ENCODE data around the gene LSM3.
A peak's percentile ranks its signal among the peaks of the same experiment; 100 is the strongest.
"Not testable (repeated sequence)": the region's sequence is repeated elsewhere in the genome, so short reads cannot be mapped to it uniquely, and the experiment has no call there.

The LSM3 gene

GRCh38 chr3:14222900-14223594 is 44.4 kb downstream of the LSM3 start:
- Mint-ChIP-seq H3K4me1 (peaks cover 7 to 8% of the 10 kb centered on the region in 2 donors), H3K27ac (peak overlapping the region; percentile 34), H3K27me3 (peaks cover 20 to 35% of the 10 kb centered on the region in 2 donors), H3K36me3 (peaks cover 1 to 9% of the 10 kb centered on the region in 2 donors), H3K4me3 (no peak overlapping the region), H3K9me3 (peaks cover 10 to 21% of the 10 kb centered on the region in 2 donors)
- ATAC-seq (replicated peaks) (peak; percentile 39 to 76), DNase-seq (no peak)

- peaks cover 10 to 21% of the 10 kb centered on the region in 2 donors for H3K9me3 Mint-ChIP-seq
- H3K36me3 Mint-ChIP-seq: peaks cover 1 to 9% of the 10 kb centered on the region in 2 donors
- H3K27ac Mint-ChIP-seq: no peak overlapping the region
- ATAC-seq (replicated peaks): peak; percentile 46 to 73
- H3K4me3 Mint-ChIP-seq: no peak overlapping the region
- H3K4me1 Mint-ChIP-seq: peaks cover 7 to 8% of the 10 kb centered on the region in 2 donors
- H3K27me3 Mint-ChIP-seq: peaks cover 20 to 40% of the 10 kb centered on the region in 2 donors
- DNase-seq: no peak
These were observed 45.0 kb downstream of the LSM3 start for GRCh38 chr3:14223595-14223994.

GRCh38 chr3:14224895-14225294 is 46.3 kb downstream of the LSM3 start:
- no peak for ATAC-seq (replicated peaks)
- H3K36me3 Mint-ChIP-seq: peaks cover 1 to 9% of the 10 kb centered on the region in 2 donors
- H3K4me1 Mint-ChIP-seq: peaks cover 7 to 8% of the 10 kb centered on the region in 2 donors
- peaks cover 20 to 36% of the 10 kb centered on the region in 2 donors for H3K27me3 Mint-ChIP-seq
- peaks cover 8 to 20% of the 10 kb centered on the region in 2 donors for H3K9me3 Mint-ChIP-seq
- no peak for DNase-seq
- no peak overlapping the region for H3K4me3 Mint-ChIP-seq
- H3K27ac Mint-ChIP-seq: no peak overlapping the region

DNA sequence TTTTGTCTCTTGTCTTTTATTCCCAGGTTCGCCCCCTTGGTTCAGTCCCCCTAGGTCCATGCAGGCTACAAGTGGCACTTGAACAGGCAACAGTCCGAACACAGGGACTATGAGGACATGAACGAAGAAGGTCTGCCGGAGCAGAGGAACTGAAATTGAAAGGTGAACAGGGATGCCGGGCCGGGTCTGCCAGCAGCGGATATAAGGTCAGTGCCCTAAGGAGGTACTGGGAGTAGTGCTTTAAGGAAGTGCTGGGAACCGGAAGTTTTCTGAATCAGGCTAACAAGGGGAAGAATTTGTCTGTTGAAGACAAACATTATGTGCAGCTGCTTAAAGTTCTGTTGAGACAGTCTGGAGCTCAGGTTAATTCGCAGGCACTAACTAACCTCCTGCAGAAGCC is 46.8 kb downstream of the LSM3 start:
- no peak for DNase-seq
- H3K27ac Mint-ChIP-seq: peak overlapping the region; percentile 56
- no peak for ATAC-seq (replicated peaks)
- peaks cover 5 to 16% of the 10 kb centered on the region in 2 donors for H3K9me3 Mint-ChIP-seq
- H3K36me3 Mint-ChIP-seq: peaks cover 1 to 9% of the 10 kb centered on the region in 2 donors
- H3K27me3 Mint-ChIP-seq: peaks cover 20 to 32% of the 10 kb centered on the region in 2 donors
- H3K4me1 Mint-ChIP-seq: peaks cover 7 to 8% of the 10 kb centered on the region in 2 donors
- no peak overlapping the region for H3K4me3 Mint-ChIP-seq

DNA sequence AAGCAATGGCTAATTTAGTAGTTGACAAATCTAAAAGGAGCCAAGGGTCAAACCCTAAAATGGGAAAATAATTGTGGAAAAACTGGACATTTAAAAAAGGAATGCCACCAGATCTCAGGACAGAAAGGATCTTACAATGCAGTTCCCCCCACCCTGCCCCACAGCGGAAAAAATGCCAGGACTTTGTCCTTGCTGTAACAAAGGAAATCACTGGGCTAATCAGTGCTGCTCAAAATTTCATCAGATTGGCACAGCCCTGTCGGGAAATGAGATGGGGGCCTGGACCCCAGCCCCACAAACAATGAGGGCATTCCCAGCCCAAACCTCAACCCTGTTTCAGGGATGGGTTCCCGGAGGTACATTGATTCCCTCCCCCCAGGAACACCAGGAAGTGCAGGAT is 47.7 kb downstream of the LSM3 start:
- H3K4me3 Mint-ChIP-seq; H3K36me3 Mint-ChIP-seq; H3K9me3 Mint-ChIP-seq; ATAC-seq (replicated peaks); H3K27ac Mint-ChIP-seq; H3K4me1 Mint-ChIP-seq; DNase-seq: not testable (repeated sequence)
- peaks cover 21 to 34% of the 10 kb centered on the region in 2 donors for H3K27me3 Mint-ChIP-seq

- Mint-ChIP-seq H3K4me3 (no peak overlapping the region), H3K4me1 (peaks cover 4 to 9% of the 10 kb centered on the region in 2 donors), H3K27me3 (peaks cover 31 to 43% of the 10 kb centered on the region in 2 donors), H3K9me3 (peaks cover 0 to 1% of the 10 kb centered on the region in 2 donors), H3K27ac (no peak overlapping the region), H3K36me3 (peaks cover 2 to 3% of the 10 kb centered on the region in 2 donors)
- DNase-seq (no peak), ATAC-seq (replicated peaks) (no peak)
These were observed 49.2 kb downstream of the LSM3 start for GRCh38 chr3:14227856-14228255.

DNA sequence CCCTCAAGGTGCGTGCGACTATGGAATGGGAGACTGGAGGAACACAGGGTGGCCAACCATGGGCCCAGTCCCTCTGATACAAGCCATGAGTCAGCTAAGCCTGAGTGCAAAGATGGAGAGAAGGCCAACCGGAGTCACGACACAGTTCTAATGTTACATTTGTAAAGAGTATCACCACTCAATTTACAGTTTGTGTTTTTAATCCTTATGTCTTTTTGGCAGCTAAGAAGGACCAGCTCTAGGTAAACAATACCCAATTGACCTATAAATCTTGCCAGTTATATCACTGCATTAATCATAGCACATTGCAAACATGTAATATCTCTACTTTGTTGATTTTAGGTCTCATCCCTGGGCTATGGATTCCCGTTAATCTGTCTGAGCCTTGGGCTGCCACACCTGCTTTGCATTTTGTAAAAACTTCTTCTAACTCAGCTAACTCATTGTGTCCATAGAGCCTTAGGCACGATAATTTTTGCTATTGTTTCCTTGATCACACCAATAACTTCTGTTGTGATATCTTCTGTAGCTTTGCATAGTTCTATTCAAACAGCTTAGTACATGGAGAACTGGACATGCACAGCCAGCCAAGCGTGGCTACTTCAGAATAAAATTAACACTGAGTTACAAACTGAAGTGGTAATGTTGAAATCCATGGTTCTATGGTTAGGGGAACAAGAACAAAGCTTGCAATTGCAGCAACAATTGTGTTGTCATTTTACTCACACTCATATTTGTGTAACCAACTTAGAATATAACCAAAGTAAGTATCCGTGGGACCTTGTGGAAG is 50.3 kb downstream of the LSM3 start:
- H3K36me3 Mint-ChIP-seq: peaks cover 9 to 11% of the 10 kb centered on the region in 2 donors
- ATAC-seq (replicated peaks) (no peak), DNase-seq (no peak)
- H3K27ac Mint-ChIP-seq: no peak overlapping the region
- H3K9me3 Mint-ChIP-seq: peaks cover 5 to 6% of the 10 kb centered on the region in 2 donors
- no peak overlapping the region for H3K4me3 Mint-ChIP-seq
- peaks cover 0 to 7% of the 10 kb centered on the region in 2 donors for H3K4me1 Mint-ChIP-seq
- H3K27me3 Mint-ChIP-seq: peaks cover 40 to 53% of the 10 kb centered on the region in 2 donors

DNA sequence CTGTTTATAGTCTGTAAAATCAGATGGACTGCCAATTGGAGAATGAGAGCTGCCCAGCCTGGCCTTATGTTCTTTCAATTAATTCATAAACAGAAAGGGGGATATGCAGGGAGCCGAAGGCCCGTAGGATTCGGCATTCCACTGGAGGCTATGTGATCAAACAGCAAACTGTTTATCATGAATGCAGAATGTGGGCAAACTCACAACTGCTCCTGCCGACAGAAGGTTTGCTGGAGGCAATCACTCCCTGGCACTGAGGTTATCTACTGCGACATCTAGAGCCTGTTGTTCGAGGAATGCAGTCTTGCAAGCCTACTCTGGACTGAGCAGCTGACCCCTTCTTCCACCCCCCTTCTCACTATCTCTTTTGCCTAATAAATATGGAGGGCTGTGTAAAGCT is 51.1 kb downstream of the LSM3 start:
- DNase-seq; H3K27ac Mint-ChIP-seq; H3K4me1 Mint-ChIP-seq; H3K4me3 Mint-ChIP-seq; H3K9me3 Mint-ChIP-seq; ATAC-seq (replicated peaks): not testable (repeated sequence)
- H3K36me3 Mint-ChIP-seq: peaks cover 9 to 11% of the 10 kb centered on the region in 2 donors
- peaks cover 40 to 55% of the 10 kb centered on the region in 2 donors for H3K27me3 Mint-ChIP-seq

GRCh38 chr3:14230729-14231128 is 52.1 kb downstream of the LSM3 start:
- H3K4me3 Mint-ChIP-seq: no peak overlapping the region
- H3K9me3 Mint-ChIP-seq: peaks cover 6 to 8% of the 10 kb centered on the region in 2 donors
- H3K4me1 Mint-ChIP-seq: peaks cover 0 to 5% of the 10 kb centered on the region in 2 donors
- DNase-seq (no peak), ATAC-seq (replicated peaks) (no peak)
- H3K27me3 Mint-ChIP-seq: peaks cover 41 to 55% of the 10 kb centered on the region in 2 donors
- H3K36me3 Mint-ChIP-seq: peaks cover 9 to 11% of the 10 kb centered on the region in 2 donors
- H3K27ac Mint-ChIP-seq: no peak overlapping the region

- Mint-ChIP-seq H3K4me3 (no peak overlapping the region), H3K27ac (no peak overlapping the region), H3K4me1 (peaks cover 0 to 5% of the 10 kb centered on the region in 2 donors), H3K9me3 (peaks cover 6 to 8% of the 10 kb centered on the region in 2 donors), H3K36me3 (peaks cover 9 to 11% of the 10 kb centered on the region in 2 donors), H3K27me3 (peaks cover 41 to 60% of the 10 kb centered on the region in 2 donors)
- DNase-seq (no peak), ATAC-seq (replicated peaks) (no peak)
These were observed 52.8 kb downstream of the LSM3 start for GRCh38 chr3:14231145-14231990.

DNA sequence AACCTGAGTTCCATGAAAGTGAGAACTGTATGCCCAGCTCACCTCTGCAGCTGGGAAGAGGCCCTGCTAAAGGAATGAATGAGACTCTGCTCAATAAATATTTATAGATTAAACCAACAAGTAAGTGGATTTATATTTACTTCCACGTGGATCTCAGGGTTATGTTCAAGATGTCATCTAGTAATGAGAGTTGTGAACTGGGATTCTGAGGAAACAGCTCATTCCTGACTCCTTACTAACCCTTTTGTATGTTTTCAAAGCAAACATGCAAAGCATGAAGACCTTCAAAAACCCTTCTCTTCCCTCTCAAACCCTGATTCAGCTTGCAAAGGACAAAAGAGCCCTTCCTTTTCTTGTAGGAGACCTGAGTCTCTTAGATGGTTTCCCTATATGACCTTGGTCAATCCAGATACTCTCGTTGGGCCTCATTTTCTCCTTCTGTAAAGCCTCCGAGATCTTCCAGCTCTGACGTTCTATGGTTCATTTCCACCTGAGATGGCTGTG is 53.4 kb downstream of the LSM3 start:
- peaks cover 41 to 60% of the 10 kb centered on the region in 2 donors for H3K27me3 Mint-ChIP-seq
- no peak overlapping the region for H3K4me3 Mint-ChIP-seq
- no peak for ATAC-seq (replicated peaks)
- peaks cover 9 to 11% of the 10 kb centered on the region in 2 donors for H3K36me3 Mint-ChIP-seq
- peaks cover 6 to 8% of the 10 kb centered on the region in 2 donors for H3K9me3 Mint-ChIP-seq
- H3K27ac Mint-ChIP-seq: no peak overlapping the region
- H3K4me1 Mint-ChIP-seq: peaks cover 0 to 5% of the 10 kb centered on the region in 2 donors
- no peak for DNase-seq

- Mint-ChIP-seq H3K9me3 (peaks cover 6 to 8% of the 10 kb centered on the region in 2 donors), H3K36me3 (peaks cover 9 to 11% of the 10 kb centered on the region in 2 donors), H3K27me3 (peaks cover 41 to 55% of the 10 kb centered on the region in 2 donors), H3K27ac (no peak overlapping the region), H3K4me1 (peaks cover 0 to 5% of the 10 kb centered on the region in 2 donors), H3K4me3 (no peak overlapping the region)
- no peak for ATAC-seq (replicated peaks)
- no peak for DNase-seq
These were observed 55.8 kb downstream of the LSM3 start for GRCh38 chr3:14234251-14235002.

Data from stimulated activated naive B cell treated with anti-CD40 and anti-IgM and Interleukin-4, amounts not matched to agents 10 μg/mL and 1 μg/mL and 100 μg/mL, for 72 hours (primary cell).